Cardiac muscle cell (in vitro differentiated cells and primary cell): ENCODE data around the gene ADGRB2. TPM values are rescaled to one million over a fixed set of nuclear protein-coding genes. Genes with fewer than 3 reads are reported as not detected.

ENCODE experiments used
- DNase-seq, 2 donors: peaks; one replicate each; pipeline versions ENCODE4 v3.0.0 to v3.0.0-alpha.2; 2010 to 2017; ENCODE audit warnings: low read depth in 1 of 2, low spot score in 1 of 2
- H3K27ac ChIP-seq: fragments of 200-600 bp; sonication (generic); 2 replicates; pipeline ENCODE4 v1.5.1; 2016
- H3K27me3 ChIP-seq: fragments of 200-600 bp; sonication (generic); 2 replicates; pipeline ENCODE4 v1.6.0; 2016; ENCODE audit warnings: control low read depth
- H3K36me3 ChIP-seq: fragments of 200-600 bp; sonication (generic); 2 replicates; pipeline ENCODE4 v1.5.1; 2016; ENCODE audit warnings: control low read depth
- H3K4me1 ChIP-seq: fragments of 200-600 bp; sonication (generic); 2 replicates; pipeline ENCODE4 v1.8.1; 2017; ENCODE audit warnings: low read depth, mild to moderate bottlenecking, mixed run types
- H3K4me3 ChIP-seq: fragments of 200-600 bp; sonication (generic); 2 replicates; pipeline ENCODE4 v1.5.1; 2016; ENCODE audit warnings: mild to moderate bottlenecking
- H3K9me3 ChIP-seq: fragments of 200-600 bp; sonication (generic); 2 replicates; pipeline ENCODE4 v1.5.1; 2017; ENCODE audit warnings: low read depth, mild to moderate bottlenecking, control low read depth
- CTCF ChIP-seq: IDR thresholded peaks from 2 replicates; pipeline ENCODE4 v1.5.1; 2012; ENCODE audit warnings: low read depth, mild to moderate bottlenecking, low read length
- polyA plus RNA-seq: library from polyadenylated mRNA; unstranded; fragments of >200 nt; fragmentation: Nextera tagmentation; extraction: Ambion mirVana; gene quantifications from 2 replicates; pipeline ENCODE4 v1.2.1, GENCODE V29; 2016
- total RNA-seq: library from RNA; depleted of rRNA; stranded (reverse); fragments of >200 nt; gene quantifications from 2 replicates; pipeline ENCODE4 v1.2.3, GENCODE V29; 2016

The ADGRB2 gene
- total and polyA plus RNA-seq, 2 experiments from 2014 or later: 95.0 to 309 TPM

- Histone ChIP-seq H3K4me1 (no peaks in the 10 kb centered on the region), H3K27me3 (no peaks in the 10 kb centered on the region), H3K9me3 (no peaks in the 10 kb centered on the region), H3K27ac (no peak overlapping the region), H3K4me3 (no peak overlapping the region), H3K36me3 (no peaks in the 10 kb centered on the region)
- no peak for DNase-seq
- no peak for TF ChIP-seq CTCF
These were observed 36.5 kb upstream of the ADGRB2 start for GRCh38 chr1:31800674-31800967.

- Histone ChIP-seq H3K9me3 (no peaks in the 10 kb centered on the region), H3K4me3 (no peak overlapping the region), H3K27ac (no peak overlapping the region), H3K36me3 (no peaks in the 10 kb centered on the region), H3K27me3 (no peaks in the 10 kb centered on the region), H3K4me1 (no peaks in the 10 kb centered on the region)
- no peak for TF ChIP-seq CTCF
- no peak for DNase-seq
These were observed 35.9 kb upstream of the ADGRB2 start for GRCh38 chr1:31799895-31800673.

GRCh38 chr1:31799196-31799894 is 35.2 kb upstream of the ADGRB2 start:
- Histone ChIP-seq H3K27me3 (no peaks in the 10 kb centered on the region), H3K27ac (no peak overlapping the region), H3K4me3 (no peak overlapping the region), H3K9me3 (no peaks in the 10 kb centered on the region), H3K36me3 (no peaks in the 10 kb centered on the region), H3K4me1 (no peaks in the 10 kb centered on the region)
- DNase-seq: no peak
- TF ChIP-seq CTCF: no peak

GRCh38 chr1:31798433-31799195 is 34.5 kb upstream of the ADGRB2 start:
- DNase-seq: peak in 1 of 2 donors; percentile 80
- TF ChIP-seq CTCF: no peak
- Histone ChIP-seq H3K4me3 (no peak overlapping the region), H3K9me3 (no peaks in the 10 kb centered on the region), H3K4me1 (no peaks in the 10 kb centered on the region), H3K27me3 (no peaks in the 10 kb centered on the region), H3K36me3 (no peaks in the 10 kb centered on the region), H3K27ac (no peak overlapping the region)

- H3K4me3 ChIP-seq: no peak overlapping the region
- no peaks in the 10 kb centered on the region for H3K4me1 ChIP-seq
- TF ChIP-seq CTCF: no peak
- DNase-seq: no peak
- no peaks in the 10 kb centered on the region for H3K27me3 ChIP-seq
- no peak overlapping the region for H3K27ac ChIP-seq
- no peaks in the 10 kb centered on the region for H3K9me3 ChIP-seq
- no peaks in the 10 kb centered on the region for H3K36me3 ChIP-seq
These were observed 33.9 kb upstream of the ADGRB2 start for GRCh38 chr1:31798086-31798432.
